ENCODE results near the gene ALKBH1.

Gene ALKBH1

GRCh38 chr14:77659831-77660230 is 48.0 kb downstream of the ALKBH1 start:
- no peak for DNase-seq (ENCODE audit: low spot score)
- peaks cover 8% of the 10 kb centered on the region for H3K4me1 ChIP-seq (ENCODE audit: insufficient read depth, poor library complexity, severe bottlenecking)
- no peak overlapping the region for H3K4me3 ChIP-seq (ENCODE audit: severe bottlenecking)
- no peak overlapping the region for H3K27ac ChIP-seq (ENCODE audit: poor library complexity, severe bottlenecking)
- H3K9me3 ChIP-seq (ENCODE audit: severe bottlenecking) = no peaks in the 10 kb centered on the region
- no peak for ATAC-seq (ENCODE audit: low read depth)
- H3K27me3 ChIP-seq (ENCODE audit: insufficient read depth, poor library complexity, severe bottlenecking) = no peaks in the 10 kb centered on the region
- no peak for TF ChIP-seq CTCF (IDR thresholded peaks at IDR 0.05; ENCODE audit: poor library complexity, severe bottlenecking)
- no peaks in the 10 kb centered on the region for H3K36me3 ChIP-seq (ENCODE audit: low read depth)

GRCh38 chr14:77657280-77657679 is 50.5 kb downstream of the ALKBH1 start:
- Histone ChIP-seq H3K36me3 (ENCODE audit: low read depth) (no peaks in the 10 kb centered on the region), H3K27me3 (ENCODE audit: insufficient read depth, poor library complexity, severe bottlenecking) (no peaks in the 10 kb centered on the region), H3K27ac (ENCODE audit: poor library complexity, severe bottlenecking) (no peak overlapping the region), H3K9me3 (ENCODE audit: severe bottlenecking) (no peaks in the 10 kb centered on the region), H3K4me1 (ENCODE audit: insufficient read depth, poor library complexity, severe bottlenecking) (no peaks in the 10 kb centered on the region), H3K4me3 (ENCODE audit: severe bottlenecking) (no peak overlapping the region)
- DNase-seq (ENCODE audit: low spot score) = no peak
- no peak for TF ChIP-seq CTCF (IDR thresholded peaks at IDR 0.05; ENCODE audit: poor library complexity, severe bottlenecking)
- no peak for ATAC-seq (ENCODE audit: low read depth)

GRCh38 chr14:77654001-77654441 is 53.8 kb downstream of the ALKBH1 start:
- DNase-seq (ENCODE audit: low spot score) (no peak), ATAC-seq (ENCODE audit: low read depth) (no peak)
- Histone ChIP-seq H3K9me3 (ENCODE audit: severe bottlenecking) (no peaks in the 10 kb centered on the region), H3K4me1 (ENCODE audit: insufficient read depth, poor library complexity, severe bottlenecking) (no peaks in the 10 kb centered on the region), H3K27ac (ENCODE audit: poor library complexity, severe bottlenecking) (no peak overlapping the region), H3K36me3 (ENCODE audit: low read depth) (no peaks in the 10 kb centered on the region), H3K27me3 (ENCODE audit: insufficient read depth, poor library complexity, severe bottlenecking) (no peaks in the 10 kb centered on the region), H3K4me3 (ENCODE audit: severe bottlenecking) (no peak overlapping the region)
- TF ChIP-seq CTCF (IDR thresholded peaks at IDR 0.05; ENCODE audit: poor library complexity, severe bottlenecking) = no peak

GRCh38 chr14:77649326-77649725 is 58.5 kb downstream of the ALKBH1 start:
- Histone ChIP-seq H3K27me3 (ENCODE audit: insufficient read depth, poor library complexity, severe bottlenecking) (no peaks in the 10 kb centered on the region), H3K36me3 (ENCODE audit: low read depth) (no peaks in the 10 kb centered on the region), H3K4me1 (ENCODE audit: insufficient read depth, poor library complexity, severe bottlenecking) (no peaks in the 10 kb centered on the region), H3K27ac (ENCODE audit: poor library complexity, severe bottlenecking) (no peak overlapping the region), H3K9me3 (ENCODE audit: severe bottlenecking) (no peaks in the 10 kb centered on the region), H3K4me3 (ENCODE audit: severe bottlenecking) (no peak overlapping the region)
- ATAC-seq (ENCODE audit: low read depth) = no peak
- no peak for TF ChIP-seq CTCF (IDR thresholded peaks at IDR 0.05; ENCODE audit: poor library complexity, severe bottlenecking)
- no peak for DNase-seq (ENCODE audit: low spot score)

GRCh38 chr14:77648520-77649200 is 59.2 kb downstream of the ALKBH1 start:
- Histone ChIP-seq H3K9me3 (ENCODE audit: severe bottlenecking) (no peaks in the 10 kb centered on the region), H3K4me3 (ENCODE audit: severe bottlenecking) (no peak overlapping the region), H3K4me1 (ENCODE audit: insufficient read depth, poor library complexity, severe bottlenecking) (no peaks in the 10 kb centered on the region), H3K36me3 (ENCODE audit: low read depth) (no peaks in the 10 kb centered on the region), H3K27ac (ENCODE audit: poor library complexity, severe bottlenecking) (no peak overlapping the region), H3K27me3 (ENCODE audit: insufficient read depth, poor library complexity, severe bottlenecking) (no peaks in the 10 kb centered on the region)
- ATAC-seq (ENCODE audit: low read depth) = no peak
- TF ChIP-seq CTCF (IDR thresholded peaks at IDR 0.05; ENCODE audit: poor library complexity, severe bottlenecking) = no peak
- DNase-seq (ENCODE audit: low spot score) = no peak

Data from RWPE2 (cell line).